A673 (cell line): ENCODE results near the gene RNF175.

Source experiments
- CTCF ChIP-seq: fragments of 300-800, 200-600 bp; sonication (generic); conservative IDR thresholded peaks from 2 replicates; pipeline ENCODE4 v1.5.1; 2017; ENCODE audit warnings: low read depth, mild to moderate bottlenecking, antibody characterized with exemption, low read length, moderate library complexity, mixed read lengths
- EZH2 ChIP-seq: fragments of 200-600 bp; sonication (generic); IDR thresholded peaks from 2 replicates; pipeline ENCODE4 v1.6.1; 2017; ENCODE audit warnings: borderline replicate concordance, low read depth, mild to moderate bottlenecking, mixed read lengths, antibody characterized with exemption, low read length; ENCODE audit not compliant: poor library complexity, severe bottlenecking

DNA sequence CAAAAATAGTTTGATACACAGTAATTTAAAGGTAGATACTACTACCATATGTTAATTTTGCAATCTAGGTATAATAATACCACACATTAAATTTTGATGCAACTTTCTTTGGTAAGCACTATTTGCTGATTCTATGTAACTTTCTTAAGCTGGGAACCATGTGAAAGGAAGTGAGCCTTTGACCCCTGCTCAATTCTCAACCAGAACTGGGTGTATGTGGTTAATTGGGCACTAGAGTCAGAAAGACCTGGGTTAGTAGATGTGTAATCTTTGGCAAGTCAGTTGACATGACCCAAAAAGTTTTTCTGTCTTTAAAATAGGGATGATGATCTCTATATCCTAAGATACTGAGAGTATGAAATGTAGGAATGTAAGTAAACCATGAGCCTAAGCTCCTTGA is 53.3 kb downstream of the RNF175 start:
- TF ChIP-seq CTCF (no peak), EZH2 (no peak)
